T47D (cell line): Measurements from ENCODE around the gene GABRB2.
"Not testable (repeated sequence)": the region's sequence is repeated elsewhere in the genome, so short reads cannot be mapped to it uniquely, and the experiment has no call there.

Experiments used
- DNase-seq, 2 experiments: peaks; one replicate each; pipeline versions ENCODE4 v3.0.0 to v3.0.0-alpha.2; 2011 to 2012; ENCODE audit warnings: low read depth in 1 of 2, low spot score in 1 of 2
- JUND ChIP-seq: IDR thresholded peaks from 2 replicates; pipeline ENCODE4 v1.6.1; 2012; ENCODE audit warnings: low read depth
- in situ Hi-C: cut with HindIII; loops from 2 replicates; pipeline ENCODE4 v1.10.0; 2016; ENCODE audit warnings: low sequenced_read_pairs, low pct_unique_long_range_greater_than_20kb

GABRB2 gene

GRCh38 chr5:161302559-161302958 lies 244.0 kb downstream of the GABRB2 start:
- in situ Hi-C loops, result no loop called here
- DNase-seq, result no peak
- no peak for TF ChIP-seq JUND

- in situ Hi-C loops, result no loop called here
- TF ChIP-seq JUND, result no peak
- no peak for DNase-seq
Observed at GRCh38 chr5:161301586-161301985, 244.9 kb downstream of the GABRB2 start.

GRCh38 chr5:161299053-161299452 lies 247.5 kb downstream of the GABRB2 start:
- no peak for DNase-seq
- in situ Hi-C loops, result no loop called here
- TF ChIP-seq JUND, result no peak

GRCh38 chr5:161297388-161297787 lies 249.1 kb downstream of the GABRB2 start:
- DNase-seq, in situ Hi-C loops: not testable (repeated sequence)

GRCh38 chr5:161295721-161296250 lies 250.7 kb downstream of the GABRB2 start:
- no peak for DNase-seq
- no peak for TF ChIP-seq JUND
- in situ Hi-C loops, result no loop called here

- DNase-seq, result no peak
- no peak for TF ChIP-seq JUND
- in situ Hi-C loops, result no loop called here
Observed at GRCh38 chr5:161288071-161288470, 258.5 kb downstream of the GABRB2 start.

- in situ Hi-C loops, result no loop called here
- no peak for DNase-seq
- TF ChIP-seq JUND, result no peak
Observed at GRCh38 chr5:161287436-161287835, 259.1 kb downstream of the GABRB2 start.

- in situ Hi-C loops, result no loop called here
- no peak for TF ChIP-seq JUND
- no peak for DNase-seq
Observed at GRCh38 chr5:161286066-161286655, 260.4 kb downstream of the GABRB2 start.

- DNase-seq, result no peak
- in situ Hi-C loops, result no loop called here
- no peak for TF ChIP-seq JUND
Observed at GRCh38 chr5:161284445-161284844, 262.1 kb downstream of the GABRB2 start.

- in situ Hi-C loops, result no loop called here
- TF ChIP-seq JUND, result no peak
Observed at GRCh38 chr5:161283296-161283695, 263.2 kb downstream of the GABRB2 start.

GRCh38 chr5:161278739-161279660 lies 267.5 kb downstream of the GABRB2 start:
- in situ Hi-C loops, result no loop called here
- no peak for TF ChIP-seq JUND
- no peak for DNase-seq

More at GRCh38 chr5:161283296-161283695, 263.2 kb downstream of the GABRB2 start:
- DNase-seq, result no peak

GRCh38 chr5:161277011-161277410 lies 269.5 kb downstream of the GABRB2 start:
- in situ Hi-C loops, result no loop called here
- no peak for TF ChIP-seq JUND

GRCh38 chr5:161274951-161275350 lies 271.6 kb downstream of the GABRB2 start:
- no peak for DNase-seq
- in situ Hi-C loops, result no loop called here
- no peak for TF ChIP-seq JUND

More at GRCh38 chr5:161277011-161277410, 269.5 kb downstream of the GABRB2 start:
- DNase-seq, result no peak
